CD4-positive, alpha-beta T cell treated with Interleukin-1 beta for 1 hour (primary cell): Measurements from ENCODE around the gene NUP62.
"Not testable (repeated sequence)": the region's sequence is repeated elsewhere in the genome, so short reads cannot be mapped to it uniquely, and the experiment has no call there.

Experiments
- DNase-seq, 2 donors: peaks; one replicate each; pipeline ENCODE4 v3.0.0-alpha.2; 2020 to 2022

Gene NUP62

DNA sequence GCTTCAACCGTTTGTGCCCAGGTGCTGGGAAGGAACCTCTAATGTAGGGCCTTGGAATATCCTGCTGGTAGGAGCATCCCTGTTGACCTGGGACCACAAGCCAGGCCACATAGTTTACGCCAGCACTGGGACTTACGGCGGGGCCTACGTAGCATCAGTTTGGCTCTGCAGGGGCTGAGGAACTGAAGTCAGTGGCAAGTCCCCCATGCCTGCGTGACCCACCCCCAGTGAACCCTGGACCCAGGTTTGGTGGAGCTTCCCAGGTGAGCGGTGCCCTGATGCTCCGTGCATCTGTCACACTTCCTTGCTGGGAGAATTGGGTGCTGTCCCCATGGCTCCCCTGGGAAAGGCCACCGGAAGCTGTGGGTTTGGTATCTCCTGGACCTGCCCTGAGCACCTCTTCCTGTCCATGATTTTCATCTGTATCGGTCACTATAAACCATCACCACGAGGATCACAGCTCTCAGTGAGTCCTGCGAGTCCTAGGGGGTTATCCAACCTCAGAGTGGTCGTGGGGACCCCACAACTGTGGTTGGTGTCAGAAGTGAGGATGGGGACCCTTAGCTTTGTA is 21.7 kb upstream of the NUP62 start:
- DNase-seq = no peak

DNA sequence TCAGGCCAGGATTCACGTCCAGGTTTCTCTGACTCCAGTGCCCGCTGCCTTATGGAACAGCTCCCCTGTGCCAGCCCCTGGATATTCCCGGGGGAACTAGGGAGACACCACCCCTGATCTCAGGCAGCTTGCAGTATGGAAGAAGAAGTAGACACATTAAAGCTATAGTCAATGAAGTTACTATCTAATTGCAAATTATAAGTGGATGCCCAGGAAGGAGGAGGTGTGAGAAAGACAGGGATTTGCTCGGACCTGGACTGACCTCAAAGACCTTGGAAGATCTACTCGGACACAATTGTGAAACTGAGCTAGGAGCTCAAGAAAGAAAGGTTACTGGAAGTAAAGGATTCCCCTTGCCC is 21.3 kb upstream of the NUP62 start:
- no peak for DNase-seq

DNA sequence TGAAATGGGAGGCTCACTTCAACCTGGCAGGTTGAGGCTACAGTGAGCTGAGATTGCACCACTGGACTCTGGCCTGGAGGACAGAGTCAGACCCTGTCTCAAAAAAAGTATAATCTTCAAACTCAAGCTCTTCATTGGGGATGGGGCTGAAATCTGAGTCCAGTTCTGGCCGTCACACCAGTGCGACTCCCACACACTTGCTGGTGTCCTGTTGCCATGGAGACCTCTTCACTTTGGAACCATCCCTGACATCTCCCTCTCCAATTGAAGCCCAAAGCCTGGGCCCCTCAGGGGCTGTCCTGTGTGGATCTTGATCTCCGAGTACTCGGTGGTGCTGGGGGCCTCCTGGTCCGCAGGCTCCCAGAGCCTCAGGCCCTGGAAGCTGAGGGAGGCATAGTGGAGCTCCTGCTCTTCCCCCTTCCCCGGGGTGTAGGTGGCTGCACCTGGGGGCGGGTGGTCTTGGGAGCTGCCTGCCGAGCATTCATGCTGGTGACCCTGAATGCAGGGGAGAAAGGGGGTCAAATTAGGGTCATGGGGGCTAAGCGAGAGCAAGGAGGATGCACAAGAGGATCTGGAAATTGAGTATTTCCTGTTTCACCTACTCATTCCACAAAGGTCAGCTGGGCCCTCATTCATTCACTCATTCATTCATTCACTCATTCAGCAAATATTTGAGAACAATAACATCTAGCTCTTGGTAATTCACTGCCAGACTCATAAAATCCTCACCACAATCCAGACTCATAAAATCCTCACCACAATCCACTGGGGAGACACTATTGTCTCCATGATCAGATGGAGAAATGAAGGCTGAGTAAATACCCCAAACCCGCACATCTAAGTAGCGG is 20.7 kb upstream of the NUP62 start:
- no peak for DNase-seq

DNA sequence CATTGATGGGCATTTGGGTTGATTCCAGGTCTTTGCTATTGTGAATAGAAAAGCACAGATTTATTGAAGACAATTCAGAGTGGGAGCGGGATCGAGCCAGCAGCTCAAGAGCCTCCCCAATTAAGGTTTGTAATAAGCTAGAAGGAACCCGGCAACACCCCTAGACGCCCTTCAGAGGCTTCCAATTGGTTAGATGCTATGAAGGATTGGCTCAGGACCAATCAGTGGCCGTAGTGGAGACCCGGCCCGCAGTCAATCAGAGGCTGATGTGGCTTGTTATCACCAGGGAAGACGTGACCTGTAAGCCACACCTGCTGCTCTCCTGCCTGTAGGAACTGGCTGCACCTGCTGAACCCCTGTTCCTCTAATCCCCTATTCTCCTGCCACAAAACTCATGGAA is 17.1 kb upstream of the NUP62 start:
- DNase-seq = no peak

DNA sequence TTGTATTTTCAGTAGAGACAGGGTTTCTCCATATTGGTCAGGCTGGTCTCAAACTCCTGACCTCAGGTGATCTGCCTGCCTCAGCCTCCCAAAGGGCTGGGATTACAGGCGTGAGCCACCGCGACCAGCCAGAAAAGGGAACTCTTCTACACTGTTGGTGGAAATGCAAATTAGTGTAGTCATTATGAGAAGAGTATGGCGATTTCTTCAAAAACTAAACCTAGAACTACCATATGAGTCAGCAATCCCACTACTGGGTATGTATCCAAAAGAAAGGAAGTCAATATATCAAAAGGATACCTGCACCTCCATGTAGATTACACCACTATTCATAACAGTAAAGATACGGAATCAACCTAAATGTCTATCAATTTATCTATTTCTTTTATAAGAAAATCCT is 15.3 kb upstream of the NUP62 start:
- DNase-seq = not testable (repeated sequence)

DNA sequence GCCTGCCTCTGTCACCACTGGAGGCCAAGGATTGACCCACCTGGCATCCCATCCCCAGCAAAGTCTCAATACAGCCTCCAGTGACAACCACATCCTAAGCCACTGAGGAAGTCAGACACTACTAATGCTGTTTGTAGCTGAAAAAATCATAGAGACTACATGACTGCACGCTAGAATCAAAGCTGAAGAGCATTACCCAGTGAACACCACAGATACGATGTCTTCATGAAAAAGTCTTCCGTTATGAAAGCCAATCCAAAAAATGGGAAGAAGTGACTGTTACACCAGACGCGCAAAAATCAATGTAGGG is 11.1 kb upstream of the NUP62 start:
- DNase-seq = no peak

DNA sequence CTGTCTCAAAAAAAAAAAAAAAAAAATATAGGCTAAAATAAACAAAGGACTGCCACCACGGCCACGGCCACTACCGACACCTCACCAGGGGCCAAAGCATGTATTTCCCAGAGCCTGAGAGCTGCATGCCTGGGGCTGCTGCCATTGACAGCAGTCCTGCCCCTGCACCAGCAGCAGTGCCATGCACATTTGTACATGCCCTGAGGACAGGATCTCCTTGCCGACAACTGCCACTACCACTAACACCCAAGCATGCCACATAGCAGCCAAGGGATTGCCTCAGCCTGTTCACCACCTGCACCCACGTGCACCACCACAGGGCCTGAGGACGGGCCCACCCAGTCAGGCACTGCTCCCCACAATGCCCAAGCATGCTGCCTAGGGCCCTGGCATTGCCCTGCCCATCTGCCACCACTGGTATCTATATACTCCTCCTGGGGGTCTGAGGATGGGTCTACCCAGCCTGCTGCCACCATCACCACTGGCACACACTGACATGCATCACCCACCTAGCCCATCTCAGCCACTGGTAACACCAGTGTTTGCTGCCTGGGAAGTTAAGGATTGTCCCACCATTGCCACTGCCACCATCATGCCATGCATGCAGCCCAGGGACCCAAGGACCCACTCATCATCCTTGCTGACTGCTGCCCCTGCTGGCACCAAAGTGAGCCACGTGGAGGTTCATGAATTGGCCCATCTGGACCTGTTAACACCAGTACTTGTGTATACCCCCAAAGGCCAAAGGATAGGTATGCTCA is 10.6 kb upstream of the NUP62 start:
- no peak for DNase-seq

DNA sequence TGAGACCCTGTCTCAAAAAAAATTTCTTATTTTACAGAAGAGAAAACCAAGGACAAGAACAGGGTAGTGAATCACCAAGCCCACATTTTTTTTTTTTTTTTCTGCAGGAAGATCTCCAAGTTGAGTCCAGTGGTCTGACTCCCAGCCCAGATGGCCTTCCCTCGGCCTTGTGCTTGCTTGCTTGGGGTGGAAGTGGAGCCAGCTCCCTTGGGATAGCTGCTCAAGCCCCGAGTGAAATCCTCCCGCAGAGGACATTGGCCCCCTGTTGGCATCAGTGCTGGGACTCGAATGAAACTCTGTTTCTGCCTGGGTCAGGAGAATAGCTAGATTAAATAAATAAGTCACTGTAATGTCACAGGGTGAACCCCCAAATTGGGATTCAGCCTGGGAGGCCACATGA is 9.4 kb upstream of the NUP62 start:
- no peak for DNase-seq

DNA sequence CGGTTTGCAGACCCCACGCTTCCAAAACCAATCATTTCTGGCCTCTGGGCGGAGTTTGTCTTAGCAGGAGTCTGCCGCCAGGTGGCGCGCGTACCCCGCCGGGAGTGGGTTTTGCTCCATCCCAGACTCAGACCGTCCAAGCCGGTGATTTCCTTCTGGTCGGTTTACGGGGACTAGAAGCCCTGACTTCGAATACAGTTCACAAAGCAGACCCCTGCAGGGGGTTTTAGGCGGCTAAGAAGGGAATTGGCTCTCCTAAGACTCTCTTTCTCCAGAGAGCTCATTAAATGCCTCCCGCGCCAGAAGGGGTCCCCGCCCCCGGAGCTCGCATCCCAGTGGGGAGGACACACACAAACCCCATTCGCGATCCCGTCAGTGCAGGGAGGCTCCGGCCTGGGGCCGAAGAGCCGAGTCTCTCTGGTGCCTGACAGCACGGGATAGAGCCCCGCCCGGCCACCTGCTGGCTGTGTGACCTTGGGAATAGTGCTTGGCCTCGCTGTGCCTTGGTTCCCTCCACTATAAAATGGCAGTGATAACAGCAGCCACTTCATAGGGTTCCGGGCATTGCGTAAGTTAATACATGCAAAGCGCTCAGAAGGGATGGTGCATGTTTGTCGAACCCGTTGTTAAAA is 8.6 kb upstream of the NUP62 start:
- peak; percentile 73 to 78 for DNase-seq

DNA sequence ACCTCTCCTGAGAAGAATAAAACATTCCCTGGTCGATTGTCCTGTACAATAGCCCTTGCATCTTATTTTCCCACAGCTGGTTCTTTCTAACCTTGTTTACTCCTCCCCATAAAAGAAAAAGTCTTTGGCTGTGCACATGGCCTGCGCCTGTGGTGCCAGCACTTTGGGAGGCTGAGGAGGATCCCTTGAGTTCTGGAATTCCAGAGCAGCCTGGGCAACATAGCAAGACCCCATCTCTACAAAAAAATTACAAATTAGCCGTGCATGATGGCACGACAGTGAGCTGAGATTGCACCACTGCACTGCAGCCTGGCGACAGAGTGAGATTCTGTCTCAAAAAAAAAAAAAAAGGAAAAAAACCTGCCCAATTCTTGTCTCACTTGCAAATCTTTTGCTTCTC is 7.2 kb upstream of the NUP62 start:
- no peak for DNase-seq

DNA sequence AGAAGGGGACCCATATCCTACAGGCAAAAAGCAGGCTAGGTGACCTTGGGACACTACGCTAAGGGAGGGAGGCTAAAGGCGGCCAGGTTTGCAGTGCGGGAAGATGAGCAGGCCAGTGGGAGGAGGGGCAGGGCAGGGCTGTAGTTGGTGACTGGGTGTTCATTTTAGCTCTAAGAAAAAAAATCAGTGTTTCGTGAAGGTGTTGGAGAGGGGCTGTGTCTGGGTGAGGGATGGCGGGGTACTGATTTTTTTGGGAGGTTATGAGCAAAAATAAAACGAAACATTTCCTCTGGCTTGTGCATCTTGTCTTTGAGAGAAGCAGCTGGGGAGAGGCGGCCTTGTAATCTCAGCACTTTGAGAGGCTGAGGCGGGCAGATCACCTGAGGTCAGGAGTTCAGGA is 4.3 kb upstream of the NUP62 start:
- DNase-seq = no peak

DNA sequence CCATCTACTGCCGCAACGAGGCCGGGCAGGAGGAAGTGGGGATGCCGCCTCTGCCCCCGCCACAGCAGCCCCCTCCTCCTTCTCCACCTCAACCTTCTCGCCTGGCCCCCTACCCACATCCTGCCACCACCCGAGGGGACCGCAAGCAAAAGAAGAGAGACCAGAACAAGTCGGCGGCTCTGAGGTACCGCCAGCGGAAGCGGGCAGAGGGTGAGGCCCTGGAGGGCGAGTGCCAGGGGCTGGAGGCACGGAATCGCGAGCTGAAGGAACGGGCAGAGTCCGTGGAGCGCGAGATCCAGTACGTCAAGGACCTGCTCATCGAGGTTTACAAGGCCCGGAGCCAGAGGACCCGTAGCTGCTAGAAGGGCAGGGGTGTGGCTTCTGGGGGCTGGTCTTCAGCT is 3.4 kb upstream of the NUP62 start:
- peak; percentile 49 to 59 for DNase-seq

DNA sequence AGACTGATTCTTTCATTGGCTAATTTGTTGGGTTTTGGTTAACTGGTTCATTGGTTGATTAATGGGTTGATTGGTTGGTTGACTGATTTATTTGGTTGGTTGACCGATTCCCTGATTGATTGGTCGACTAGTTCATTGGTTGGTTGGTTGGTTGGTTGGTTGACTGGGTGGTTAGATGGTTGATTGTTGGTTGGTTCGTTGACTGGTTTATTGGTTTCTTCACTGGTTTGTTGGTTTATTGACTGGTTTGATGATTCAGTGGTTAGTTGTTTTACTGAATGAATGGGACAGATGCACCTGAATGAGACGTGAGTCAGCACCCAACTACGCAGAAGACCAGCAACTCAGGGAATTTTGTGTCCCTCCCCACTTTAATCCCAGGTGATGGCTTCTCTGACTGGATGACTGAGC is 2.7 kb upstream of the NUP62 start:
- DNase-seq = no peak

DNA sequence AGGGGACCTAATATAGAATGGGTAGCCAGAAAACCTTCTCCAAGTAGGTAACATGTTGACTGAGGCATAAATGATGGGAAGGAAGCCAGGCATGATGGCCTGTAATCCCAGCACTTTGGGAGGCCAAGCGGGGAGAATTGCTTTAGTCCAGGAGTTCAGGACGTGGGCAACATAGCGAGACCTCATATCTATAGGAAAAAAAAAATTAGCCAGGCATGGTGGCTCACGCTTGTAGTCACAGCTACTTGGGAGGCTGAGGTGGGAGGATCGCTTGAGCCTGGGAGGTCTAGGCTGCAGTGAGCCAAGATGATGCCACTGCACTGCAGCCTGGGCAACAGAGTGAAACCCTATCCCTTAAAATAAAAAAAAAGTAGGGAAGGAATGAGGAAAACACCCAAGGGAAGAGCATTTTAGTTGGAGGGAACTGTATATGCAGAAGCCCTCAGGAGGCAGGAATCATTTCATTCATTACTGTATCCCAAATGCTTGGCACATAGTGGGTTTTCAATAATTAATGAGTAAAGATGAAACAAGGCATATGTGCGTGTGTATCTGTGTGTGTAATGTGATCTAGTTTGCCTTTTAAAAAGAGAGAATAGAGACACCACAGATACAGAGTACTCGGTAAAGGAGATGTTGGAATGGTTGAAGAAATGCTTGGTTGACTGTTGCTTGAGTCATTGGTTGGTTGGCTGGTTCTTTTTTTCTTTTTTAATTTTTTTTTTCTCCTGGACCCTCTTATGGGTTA is 2.2 kb upstream of the NUP62 start:
- no peak for DNase-seq

DNA sequence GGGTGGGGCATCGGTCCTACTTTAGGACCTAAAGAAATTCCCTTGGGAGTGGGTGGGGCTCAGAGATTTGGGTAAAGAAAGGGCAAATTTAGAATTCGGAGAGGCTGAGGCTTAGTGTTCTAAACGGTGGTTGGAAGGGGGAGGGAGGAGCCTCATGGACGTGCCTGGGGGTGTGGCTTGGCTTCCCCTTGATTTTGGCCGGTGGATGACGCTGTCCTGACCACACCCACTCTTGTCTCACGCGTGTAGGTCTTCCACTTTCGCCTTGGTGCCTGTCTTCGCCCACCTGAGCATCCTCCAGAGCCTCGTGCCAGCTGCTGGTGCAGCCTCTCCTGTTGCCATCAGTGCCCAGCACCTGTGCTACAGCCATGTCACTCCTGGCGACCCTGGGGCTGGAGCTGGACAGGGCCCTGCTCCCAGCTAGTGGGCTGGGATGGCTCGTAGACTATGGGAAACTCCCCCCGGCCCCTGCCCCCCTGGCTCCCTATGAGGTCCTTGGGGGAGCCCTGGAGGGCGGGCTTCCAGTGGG is 1.2 kb upstream of the NUP62 start:
- DNase-seq = peak; percentile 29 to 40

DNA sequence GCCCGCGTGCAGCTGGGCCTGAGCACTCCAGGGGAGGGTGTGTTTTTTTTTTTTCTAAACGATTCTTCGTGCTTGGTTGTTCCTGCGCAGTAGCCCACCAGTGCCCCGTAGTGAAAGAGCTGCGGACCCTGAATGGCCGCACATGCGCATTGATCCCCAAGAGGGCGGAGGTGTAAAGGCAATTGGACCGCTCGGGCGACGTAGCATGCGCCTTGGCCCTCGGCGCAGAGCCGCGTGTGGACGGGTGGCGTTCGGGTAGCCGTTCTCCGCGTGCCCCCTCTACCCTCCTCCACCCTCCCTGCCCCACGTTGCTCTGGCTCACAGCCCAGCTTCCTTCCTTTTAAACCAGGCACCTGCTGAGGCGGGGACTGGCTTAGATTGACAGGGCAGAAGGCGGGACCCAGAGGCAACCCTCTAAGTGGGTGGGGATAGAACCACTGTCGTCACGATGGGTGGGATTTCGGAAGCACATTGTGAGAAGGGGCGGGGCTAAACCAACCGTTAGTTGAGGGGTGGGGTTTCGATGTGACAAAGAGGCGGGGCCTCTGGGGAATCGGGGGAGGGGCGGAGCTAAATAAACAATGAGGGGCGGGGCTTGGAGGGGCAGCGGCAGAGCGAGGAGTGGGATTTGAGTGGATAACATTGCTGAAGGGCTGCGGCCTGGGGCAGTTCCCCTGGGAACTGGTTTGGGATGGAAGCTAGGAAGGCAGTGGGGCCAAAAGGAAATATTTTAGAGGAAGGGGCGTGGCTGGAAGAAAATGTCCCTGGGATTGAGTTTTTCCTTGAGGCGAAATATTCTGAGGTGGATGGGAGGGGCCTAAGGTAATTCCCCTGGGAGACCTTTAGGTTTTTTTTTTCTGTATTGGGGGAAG is 543 bp upstream of the NUP62 start:
- DNase-seq = peak; percentile 96 to 97

DNA sequence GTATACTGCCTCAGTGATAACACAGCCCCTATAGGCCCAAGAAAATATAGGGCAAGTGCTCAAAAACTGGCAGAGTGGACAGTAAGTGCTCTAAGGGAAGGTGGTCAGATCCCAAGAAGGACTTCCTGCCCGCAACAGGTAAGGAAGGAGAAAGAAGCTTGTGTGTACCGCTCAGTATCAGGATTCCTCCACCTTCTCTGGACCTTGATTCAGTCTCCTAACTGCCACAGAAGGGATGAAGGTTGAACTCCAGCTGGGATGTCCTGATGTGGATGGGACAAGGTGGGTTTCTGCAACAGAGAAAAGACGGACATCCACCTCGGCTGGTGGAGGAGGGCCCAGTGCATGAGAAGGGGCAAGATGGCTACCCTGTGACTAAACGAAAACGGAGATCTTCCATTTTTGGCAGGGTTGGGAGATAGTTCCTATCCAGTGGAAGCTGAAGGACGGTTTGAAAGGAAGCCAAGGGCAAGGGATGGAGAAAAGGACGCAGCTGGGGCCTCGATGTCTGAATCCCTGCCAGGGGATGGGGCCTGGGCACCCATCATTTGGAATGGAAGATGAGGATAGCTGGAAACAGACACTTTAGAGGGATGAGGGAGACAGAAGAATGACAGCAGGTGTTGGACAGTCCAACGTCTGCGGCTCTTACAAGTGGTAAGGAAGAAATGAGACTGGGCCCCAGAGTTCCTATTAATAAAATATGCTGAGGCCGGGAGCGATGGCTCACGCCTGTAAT is 1.6 kb downstream of the NUP62 start:
- DNase-seq = no peak

DNA sequence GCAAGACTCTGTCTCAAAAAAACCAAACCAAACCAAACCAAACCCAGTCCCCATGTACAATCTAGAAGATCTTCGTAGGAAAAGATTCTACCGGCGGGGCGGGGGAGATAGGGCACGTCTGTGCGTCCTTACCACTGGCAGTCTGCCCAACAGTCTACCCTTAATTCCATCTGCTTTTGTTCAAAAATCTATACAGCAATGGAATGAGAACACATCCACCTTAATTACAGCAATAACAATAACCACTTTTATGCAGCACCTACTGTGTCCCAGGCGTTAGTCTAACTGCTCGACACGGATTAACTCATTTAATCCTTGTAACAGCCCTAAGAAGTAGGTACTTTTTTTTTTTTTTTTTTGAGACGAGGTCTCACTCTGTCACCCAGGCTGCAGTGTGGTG is 2.8 kb downstream of the NUP62 start:
- DNase-seq = no peak

DNA sequence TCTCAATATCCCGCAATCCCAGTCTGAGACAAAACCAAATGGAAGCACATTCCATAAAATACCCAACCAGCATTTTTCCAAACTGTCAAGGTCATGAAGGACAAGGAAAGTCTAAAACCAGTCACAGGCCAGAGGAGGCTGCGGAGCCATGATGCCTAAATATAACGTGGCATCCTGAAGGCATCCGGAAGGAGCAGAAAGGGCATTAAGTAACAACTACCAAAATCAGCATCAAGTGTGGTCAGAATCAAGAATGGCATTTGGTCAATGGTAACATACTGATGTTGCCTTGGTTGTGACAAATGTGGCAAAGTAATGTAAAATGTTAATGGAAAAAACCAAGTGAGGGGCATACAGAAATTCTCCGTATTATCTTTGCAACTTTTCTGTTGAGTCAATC is 3.8 kb downstream of the NUP62 start:
- DNase-seq = no peak

DNA sequence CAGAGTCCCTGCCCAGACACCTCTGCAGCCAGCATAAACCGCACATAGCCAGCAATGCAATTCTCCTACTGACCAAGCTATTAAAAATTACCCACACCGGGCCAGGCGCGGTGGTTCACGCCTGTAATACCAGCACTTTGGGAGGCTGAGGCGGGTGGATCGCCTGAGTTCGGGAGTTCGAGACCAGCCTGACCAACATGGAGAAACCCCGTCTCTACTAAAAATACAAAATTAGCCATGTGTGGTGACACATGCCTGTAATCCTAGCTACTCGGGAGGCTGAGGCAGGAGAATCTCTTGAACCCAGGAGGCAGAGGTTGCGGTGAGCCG is 4.5 kb downstream of the NUP62 start:
- not testable (repeated sequence) for DNase-seq
